H1 (cell line): ENCODE measurements around the gene ZNF613.

Source experiments
- ATF3 ChIP-seq: IDR thresholded peaks from 2 replicates; pipeline ENCODE4 v1.6.1; 2011; ENCODE audit warnings: low read depth, mild to moderate bottlenecking, low read length; ENCODE audit not compliant: insufficient read depth
- BACH1 ChIP-seq: IDR thresholded peaks from 2 replicates; pipeline ENCODE4 v1.6.1; 2012; ENCODE audit warnings: low read length, improper control_type of control experiment
- CTCF ChIP-seq, 3 experiments: IDR thresholded peaks; 1 replicate in 2 of 3; 2 replicates in 1 of 3; pipeline versions ENCODE4 v1.5.1 to v1.6.1; 2011; ENCODE audit warnings: low read length in 3 of 3, mild to moderate bottlenecking in 3 of 3, inconsistent platforms in 2 of 3, low read depth in 1 of 3, moderate library complexity in 1 of 3; ENCODE audit not compliant: insufficient read depth in 1 of 3; ENCODE audit errors: control extremely low read depth in 1 of 3
- E2F6 ChIP-seq: IDR thresholded peaks from 2 replicates; pipeline ENCODE4 v1.6.1; 2012; ENCODE audit warnings: inconsistent platforms
- EP300 ChIP-seq, 2 experiments: IDR thresholded peaks; 1 replicate in 1 of 2; 2 replicates in 1 of 2; pipeline ENCODE4 v1.6.1; 2011 to 2012; ENCODE audit warnings: low read depth in 2 of 2, low read length in 2 of 2, mild to moderate bottlenecking in 2 of 2, borderline replicate concordance in 1 of 2, inconsistent platforms in 1 of 2, moderate library complexity in 1 of 2
- PHF8 ChIP-seq: fragments of 200-600 bp; sonication (generic); conservative IDR thresholded peaks from 2 replicates; pipeline ENCODE4 v1.7.1; 2012; ENCODE audit warnings: low read depth, mild to moderate bottlenecking, inconsistent platforms, low read length, moderate library complexity
- POLR2A ChIP-seq, 2 experiments: IDR thresholded peaks; 1 replicate in 1 of 2; 2 replicates in 1 of 2; pipeline ENCODE4 v1.6.1; 2011; ENCODE audit warnings: low read depth in 2 of 2, low read length in 2 of 2, mild to moderate bottlenecking in 2 of 2; ENCODE audit errors: control extremely low read depth in 1 of 2
- POLR2AphosphoS5 ChIP-seq: IDR thresholded peaks from 2 replicates; pipeline ENCODE4 v1.6.1; 2011; ENCODE audit warnings: low read depth, low read length
- RAD21 ChIP-seq, 2 experiments: IDR thresholded peaks in 1 of 2; conservative IDR thresholded peaks in 1 of 2; 2 replicates each; pipeline ENCODE4 v1.6.1; 2011; ENCODE audit warnings: low read depth in 2 of 2, low read length in 2 of 2, improper control_type of control experiment in 1 of 2, inconsistent platforms in 1 of 2, mild to moderate bottlenecking in 1 of 2, moderate library complexity in 1 of 2
- RBBP5 ChIP-seq: IDR thresholded peaks from 2 replicates; pipeline ENCODE4 v1.7.1; 2012; ENCODE audit warnings: low read depth, mild to moderate bottlenecking, inconsistent platforms, low read length, moderate library complexity, borderline replicate concordance

- TF ChIP-seq BACH1 (no peak), PHF8 (no peak), RBBP5 (no peak), CTCF (IDR thresholded peaks at IDR 0.05; ENCODE audit: control extremely low read depth in 1 of 3, insufficient read depth in 1 of 3, low read depth in 1 of 3, low read length in 3 of 3) (no peak), EP300 (IDR thresholded peaks at IDR 0.05; ENCODE audit: borderline replicate concordance in 1 of 2, low read depth in 2 of 2, low read length in 2 of 2) (no peak), POLR2AphosphoS5 (no peak), POLR2A (IDR thresholded peaks at IDR 0.05; ENCODE audit: control extremely low read depth in 1 of 2, low read depth in 2 of 2, low read length in 2 of 2) (no peak), RAD21 (IDR thresholded peaks at IDR 0.05 in 1 of 2, conservative IDR thresholded peaks at IDR 0.05 in 1 of 2; ENCODE audit: low read depth in 2 of 2, low read length in 2 of 2) (peak; percentile 4 to 25; a peak in 3 of 4 replicates), E2F6 (no peak), ATF3 (no peak)
Measured at GRCh38 chr19:51976852-51977251, 49.6 kb downstream of the ZNF613 start.
